K562 (cell line): ENCODE measurements around the gene SLC25A33. TPM values are rescaled to one million over a fixed set of nuclear protein-coding genes. Genes with fewer than 3 reads are reported as not detected.

ENCODE experiments used
- ATAC-seq: fragments of 200-7000 bp; cut with Tn5 transposase; 3 replicates; pipeline ENCODE4 v1.9.1; 2020; ENCODE audit warnings: moderate library complexity
- BruUV-seq: library from RNA; stranded (reverse); fragments of 400-500 nt; replicated peaks from 2 replicates; lab custom pipeline; 2021; lab: Mats Ljungman, UMichigan
- CTCF ChIA-PET: fragments of 300-600 bp; formaldehyde crosslinking; extraction: SDS; loops from one replicate; lab custom pipeline; 2021; ENCODE audit warnings: low intra/inter-chr PET ratio; lab: Yijun Ruan, JAX
- POLR2A ChIA-PET: fragments of 300-600, 350-650 bp; sonication (Branson Sonifier 250); formaldehyde crosslinking; extraction: SDS; loops from one replicate; lab custom pipeline; 2021; ENCODE audit warnings: antibody characterized with exemption, inconsistent platforms; lab: Yijun Ruan, JAX
- DNase-seq, 4 experiments: peaks; one replicate each; pipeline versions ENCODE4 v3.0.0 to v3.0.0-alpha.2; 2011 to 2018; ENCODE audit warnings: low spot score in 3 of 4, mixed read lengths in 3 of 4; ENCODE audit errors: extremely low read depth in 1 of 4
- FAIRE-seq: peaks from 2 replicates; lab custom pipeline; 2011; peaks lifted over from hg19 to GRCh38; lab: Jason Lieb, UNC
- H2AFZ ChIP-seq: 2 replicates; pipeline ENCODE4 v1.6.0; 2011; ENCODE audit warnings: low read depth, low read length, control low read depth, inconsistent platforms
- H3K27ac ChIP-seq: fragments of 200-600 bp; 3 replicates; pipeline ENCODE4 v1.8.0; 2011; ENCODE audit warnings: low read depth, mild to moderate bottlenecking, control low read depth, inconsistent platforms, low read length, moderate library complexity, mixed read lengths; ENCODE audit errors: extremely low read depth
- H3K27me3 ChIP-seq, 2 experiments: fragments of 300-600 bp in 1 of 2; 2 replicates in 1 of 2; 3 replicates in 1 of 2; pipeline versions ENCODE4 v1.6.0 to v1.8.0; 2011; ENCODE audit warnings: inconsistent platforms in 2 of 2, low read length in 2 of 2, mild to moderate bottlenecking in 1 of 2, mixed read lengths in 1 of 2, moderate library complexity in 1 of 2; ENCODE audit not compliant: control insufficient read depth in 2 of 2, insufficient read depth in 2 of 2
- H3K36me3 ChIP-seq: fragments of 300-600 bp; 3 replicates; pipeline ENCODE4 v1.8.0; 2011; ENCODE audit warnings: mild to moderate bottlenecking, low read length, inconsistent platforms; ENCODE audit not compliant: control insufficient read depth, insufficient read depth
- H3K4me1 ChIP-seq, 2 experiments: fragments of 200-600 bp in 1 of 2; replicated peaks in 1 of 2; 2 replicates in 1 of 2; 3 replicates in 1 of 2; pipeline versions ENCODE4 v1.5.1 to v1.8.0; 2011; ENCODE audit warnings: inconsistent platforms in 2 of 2, low read length in 2 of 2, mild to moderate bottlenecking in 1 of 2, mixed read lengths in 1 of 2, moderate library complexity in 1 of 2; ENCODE audit not compliant: control insufficient read depth in 2 of 2, insufficient read depth in 2 of 2
- H3K4me2 ChIP-seq: 2 replicates; pipeline ENCODE4 v1.6.1; 2011; ENCODE audit warnings: low read length, control low read depth, inconsistent platforms, mixed read lengths; ENCODE audit not compliant: insufficient read depth
- H3K4me3 ChIP-seq: fragments of 200-600 bp; sonication (generic), shearing (Covaris generic); 2 replicates; pipeline ENCODE4 v1.5.1; 2016; ENCODE audit warnings: control low read depth, inconsistent platforms
- H3K79me2 ChIP-seq: fragments of 200-600 bp; 3 replicates; pipeline ENCODE4 v1.8.0; 2011; ENCODE audit warnings: low read length, inconsistent platforms; ENCODE audit not compliant: control insufficient read depth, insufficient read depth
- H3K9ac ChIP-seq, 2 experiments: 2 replicates each; pipeline versions ENCODE4 v1.6.0 to v1.6.1; 2011; ENCODE audit warnings: low read depth in 2 of 2, low read length in 2 of 2, control low read depth in 1 of 2, inconsistent platforms in 1 of 2, mild to moderate bottlenecking in 1 of 2, mixed read lengths in 1 of 2; ENCODE audit not compliant: insufficient read depth in 1 of 2
- H3K9me1 ChIP-seq: one replicate; pipeline ENCODE4 v1.6.0; 2011; ENCODE audit warnings: inconsistent platforms, mild to moderate bottlenecking, low read length, moderate library complexity; ENCODE audit not compliant: control insufficient read depth, insufficient read depth
- H3K9me3 ChIP-seq: replicated peaks from 2 replicates; pipeline ENCODE4 v1.5.1; 2011; ENCODE audit warnings: low read depth, low read length, inconsistent platforms; ENCODE audit not compliant: control insufficient read depth, insufficient read depth
- H4K20me1 ChIP-seq: replicated peaks from 2 replicates; pipeline ENCODE4 v1.6.1; 2011; ENCODE audit warnings: low read length, inconsistent platforms, mixed read lengths; ENCODE audit not compliant: control insufficient read depth, insufficient read depth
- GTF2A2 ChIP-seq: IDR thresholded peaks from 2 replicates; pipeline ENCODE4 v1.6.1; 2016; ENCODE audit warnings: mild to moderate bottlenecking, missing genetic modification characterization, missing compliant biosample characterization
- NFIC ChIP-seq: fragments of 450-650 bp; IDR thresholded peaks from 2 replicates; pipeline ENCODE4 v1.6.1; 2017; ENCODE audit warnings: mild to moderate bottlenecking, inconsistent platforms
- SAP30 ChIP-seq: fragments of 200-600 bp; sonication (generic); IDR thresholded peaks from 2 replicates; pipeline ENCODE4 v1.6.1; 2012; ENCODE audit warnings: borderline replicate concordance, low read depth, mild to moderate bottlenecking, moderate library complexity, low read length, control low read depth, inconsistent platforms; ENCODE audit not compliant: insufficient read depth, poor library complexity, severe bottlenecking
- ZNF785 ChIP-seq: fragments of 250-450 bp; sonication (Bioruptor Pico); IDR thresholded peaks from 2 replicates; pipeline ENCODE4 v1.4.0; 2020; ENCODE audit warnings: mild to moderate bottlenecking
- ZNF79 ChIP-seq: fragments of 250-450 bp; sonication (Bioruptor Pico); IDR thresholded peaks from 2 replicates; pipeline ENCODE4 v1.4.0; 2020; ENCODE audit warnings: low read depth, mild to moderate bottlenecking, moderate library complexity
- WGBS: fragments of 100-300 bp; shearing (Covaris generic); methylation state at CpG from one replicate; pipeline ENCODE4 v1.1.6; 2016; ENCODE audit warnings: low coverage, mixed read lengths; ENCODE audit not compliant: insufficient coverage; ENCODE audit errors: missing lambda C conversion rate; 5-methylcytosine and 5-hydroxymethylcytosine counted together
- in situ Hi-C: fragments of 300-500 bp; cut with MboI; formaldehyde crosslinking; loops from 4 replicates; pipeline ENCODE4 v1.15.0; 2018; ENCODE audit warnings: inconsistent platforms, mixed read lengths
- intact Hi-C: fragments of 100-400 bp; cut with micrococcal nuclease; formaldehyde crosslinking; loops from 2 replicates; pipeline ENCODE4 v1.14.2; 2022
- polyA plus RNA-seq, 8 experiments: library from polyadenylated mRNA; depleted of rRNA in 4 of 8; stranded (reverse) in 5 of 8; unstranded in 3 of 8; fragments of >200 nt; fragmentation: Nextera tagmentation in 2 of 8; fragmentation: Illumina TruSeq in 1 of 8; extraction: Ambion mirVana in 2 of 8; extraction: Trizol in 1 of 8; gene quantifications; 2 replicates each; pipeline versions ENCODE4 v1.2.1 to v1.2.3, GENCODE V29; 2011 to 2014; ENCODE audit warnings: inconsistent platforms in 1 of 8, missing spikeins in 1 of 8
- total RNA-seq, 7 experiments: library from RNA; depleted of rRNA in 6 of 7; stranded (reverse); fragments of >200 nt in 6 of 7; fragmentation: Illumina TruSeq in 2 of 7; extraction: Trizol in 2 of 7; gene quantifications; 2 replicates each; pipeline versions ENCODE4 v1.2.1 to v1.2.3, GENCODE V29; 2011 to 2021; ENCODE audit warnings: low replicate concordance in 1 of 7
- TF ChIP-seq, protein P1 (sequence below): sonication (generic); IDR thresholded peaks from 2 replicates; pipeline ENCODE4 v1.6.1; 2016

Gene SLC25A33
- total and polyA plus RNA-seq, 9 of the 15 experiments (the other 6 are each of a cell fraction or from before 2014, with no cell fraction given), result 3.2 to 23.5 (median 17.5) TPM

DNA sequence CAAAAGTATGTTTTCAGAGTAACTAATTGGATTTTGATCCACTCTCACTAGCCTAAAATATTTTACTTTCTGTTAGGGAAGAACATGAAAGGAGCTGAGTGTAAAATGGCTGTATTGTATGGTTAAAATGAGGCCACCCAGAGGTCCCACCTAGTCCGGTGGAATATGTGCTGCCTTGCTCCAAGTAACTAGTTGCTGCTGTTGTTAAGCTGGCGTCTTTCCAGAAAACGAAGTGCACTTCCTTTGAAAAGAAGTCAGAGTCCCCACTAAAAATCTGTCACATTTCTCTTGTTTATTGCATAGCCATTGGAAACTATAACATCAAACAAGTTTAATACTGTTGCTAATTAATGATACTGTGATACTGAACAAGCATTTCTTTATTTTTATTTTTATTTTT lies 3.2 kb downstream of the SLC25A33 start:
- intact Hi-C loops, result loop anchor here (5.0 kb wide), 1 partner anchor 45 kb away; no protein-coding TSS in a partner anchor
- FAIRE-seq (no peak), DNase-seq (peak in 1 of 4 experiments; percentile 70), ATAC-seq (no peak)
- Histone ChIP-seq H3K4me3 (peak overlapping the region; percentile 11; the same call in 1 of the 2 replicates), H3K79me2 (peaks cover 79% of the 10 kb centered on the region), H3K9ac (peak overlapping the region in 1 of 2 experiments; percentile 14; a peak in 1 of 4 replicates), H3K9me1 (no peaks in the 10 kb centered on the region), H3K27ac (peak overlapping the region; percentile 35; the same call in 1 of the 3 replicates), H4K20me1 (peaks cover 13% of the 10 kb centered on the region; the same call in 1 of the 2 replicates), H3K27me3 (no peaks in the 10 kb centered on the region), H3K4me2 (peak overlapping the region; percentile 56; the same call in 1 of the 2 replicates), H2AFZ (no peak overlapping the region), H3K4me1 (peaks cover 25 to 33% of the 10 kb centered on the region in 2 experiments), H3K9me3 (no peaks in the 10 kb centered on the region), H3K36me3 (peaks cover 37% of the 10 kb centered on the region)
- TF ChIP-seq ZNF785 (CRISPR knock-in tag) (no peak), GTF2A2 (tag) (no peak), NFIC (peak; percentile 84), SAP30 (no peak), ZNF79 (CRISPR knock-in tag) (no peak)
- TF ChIP-seq, protein P1, sequence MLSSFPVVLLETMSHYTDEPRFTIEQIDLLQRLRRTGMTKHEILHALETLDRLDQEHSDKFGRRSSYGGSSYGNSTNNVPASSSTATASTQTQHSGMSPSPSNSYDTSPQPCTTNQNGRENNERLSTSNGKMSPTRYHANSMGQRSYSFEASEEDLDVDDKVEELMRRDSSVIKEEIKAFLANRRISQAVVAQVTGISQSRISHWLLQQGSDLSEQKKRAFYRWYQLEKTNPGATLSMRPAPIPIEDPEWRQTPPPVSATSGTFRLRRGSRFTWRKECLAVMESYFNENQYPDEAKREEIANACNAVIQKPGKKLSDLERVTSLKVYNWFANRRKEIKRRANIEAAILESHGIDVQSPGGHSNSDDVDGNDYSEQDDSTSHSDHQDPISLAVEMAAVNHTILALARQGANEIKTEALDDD, result peak; percentile 80
- in situ Hi-C loops, result no loop called here
- POLR2A ChIA-PET, result interaction anchor here (0.6 to 4.5 kb wide), 8 partner anchors 8 to 203 kb away, joined by 3 to 18 read pairs (median 5); no protein-coding TSS in a partner anchor
- CTCF ChIA-PET, result no interaction called here
- 39% methylated on average over 3 of the region's 3 CpGs for WGBS
- BruUV-seq, result no TSS peak
